MM.1S (cell line): ENCODE data around the gene NUDT15.

Source experiments
- CTCF ChIP-seq: fragments of 300-600 bp; sonication (generic); IDR thresholded peaks from 2 replicates; pipeline ENCODE4 v1.5.1; 2016; ENCODE audit warnings: antibody characterized with exemption, low read length, mixed read lengths
- EZH2 ChIP-seq: fragments of 300-600 bp; sonication (generic); optimal IDR thresholded peaks from 2 replicates; pipeline ENCODE3; 2017; ENCODE audit warnings: low read depth, mild to moderate bottlenecking, antibody characterized with exemption, low read length, mixed read lengths

GRCh38 chr13:48055712-48056111 lies 18.2 kb downstream of the NUDT15 start:
- TF ChIP-seq EZH2 (no peak), CTCF (no peak)
